ENCODE data around the gene PLXNA2.
A peak's percentile ranks its signal among the peaks of the same experiment; 100 is the strongest.

Gene PLXNA2

GRCh38 chr1:208202333-208202995, 41.7 kb downstream of the PLXNA2 start:
- DNase-seq, result peak; percentile 22

GRCh38 chr1:208201229-208201628, 43.0 kb downstream of the PLXNA2 start:
- DNase-seq, result no peak

- no peak for DNase-seq
Measured at GRCh38 chr1:208200116-208200515, 44.1 kb downstream of the PLXNA2 start.

- DNase-seq, result no peak
Measured at GRCh38 chr1:208198236-208198635, 45.9 kb downstream of the PLXNA2 start.

GRCh38 chr1:208194944-208195343, 49.2 kb downstream of the PLXNA2 start:
- no peak for DNase-seq

GRCh38 chr1:208192995-208193394, 51.2 kb downstream of the PLXNA2 start:
- DNase-seq, result no peak

GRCh38 chr1:208190784-208191183, 53.4 kb downstream of the PLXNA2 start:
- DNase-seq, result peak; percentile 46

- no peak for DNase-seq
Measured at GRCh38 chr1:208189716-208190115, 54.5 kb downstream of the PLXNA2 start.

GRCh38 chr1:208189183-208189582, 55.0 kb downstream of the PLXNA2 start:
- no peak for DNase-seq

GRCh38 chr1:208188607-208189006, 55.6 kb downstream of the PLXNA2 start:
- no peak for DNase-seq

GRCh38 chr1:208187499-208188041, 56.6 kb downstream of the PLXNA2 start:
- no peak for DNase-seq

- no peak for DNase-seq
Measured at GRCh38 chr1:208185801-208186231, 58.4 kb downstream of the PLXNA2 start.

GRCh38 chr1:208184966-208185654, 59.1 kb downstream of the PLXNA2 start:
- DNase-seq, result no peak

GRCh38 chr1:208183977-208184911, 59.9 kb downstream of the PLXNA2 start:
- no peak for DNase-seq

- no peak for DNase-seq
Measured at GRCh38 chr1:208182880-208183645, 61.1 kb downstream of the PLXNA2 start.

GRCh38 chr1:208181364-208181763, 62.8 kb downstream of the PLXNA2 start:
- DNase-seq, result no peak

GRCh38 chr1:208180421-208180820, 63.8 kb downstream of the PLXNA2 start:
- DNase-seq, result no peak

GRCh38 chr1:208179961-208180409, 64.2 kb downstream of the PLXNA2 start:
- DNase-seq, result no peak

GRCh38 chr1:208179263-208179816, 64.8 kb downstream of the PLXNA2 start:
- DNase-seq, result peak; percentile 30

- DNase-seq, result peak; percentile 85
Measured at GRCh38 chr1:208178091-208178529, 66.1 kb downstream of the PLXNA2 start.

GRCh38 chr1:208177656-208178055, 66.5 kb downstream of the PLXNA2 start:
- DNase-seq, result no peak

GRCh38 chr1:208176649-208177048, 67.5 kb downstream of the PLXNA2 start:
- DNase-seq, result no peak
